Neuronal stem cell (in vitro differentiated cells): Measurements from ENCODE around the gene CPEB3.

Experiments
- DNase-seq: peaks from one replicate; pipeline ENCODE4 v3.0.0-alpha.2; 2013; ENCODE audit warnings: low spot score
- H2AFZ ChIP-seq: one replicate; pipeline ENCODE4 v1.6.1; 2013; ENCODE audit warnings: mild to moderate bottlenecking, low read length, inconsistent platforms
- H2AK5ac ChIP-seq: 2 replicates; pipeline ENCODE4 v1.6.1; 2013; ENCODE audit warnings: low read depth, mild to moderate bottlenecking, inconsistent platforms, low read length, moderate library complexity, mixed read lengths
- H2BK120ac ChIP-seq: 2 replicates; pipeline ENCODE4 v1.6.1; 2013; ENCODE audit warnings: low read depth, mild to moderate bottlenecking, inconsistent platforms, low read length, moderate library complexity, mixed read lengths
- H2BK12ac ChIP-seq: one replicate; pipeline ENCODE4 v1.6.1; 2013; ENCODE audit warnings: low read length, inconsistent platforms
- H2BK15ac ChIP-seq: 2 replicates; pipeline ENCODE4 v1.6.1; 2013; ENCODE audit warnings: mild to moderate bottlenecking, low read length, inconsistent platforms, mixed read lengths
- H2BK5ac ChIP-seq: one replicate; pipeline ENCODE4 v1.6.1; 2013; ENCODE audit warnings: inconsistent platforms, mild to moderate bottlenecking, low read length, moderate library complexity
- H3K14ac ChIP-seq: one replicate; pipeline ENCODE4 v1.6.1; 2013; ENCODE audit warnings: low read length, inconsistent platforms
- H3K18ac ChIP-seq: 2 replicates; pipeline ENCODE4 v1.6.1; 2013; ENCODE audit warnings: low read length, inconsistent platforms
- H3K23ac ChIP-seq: 2 replicates; pipeline ENCODE4 v1.6.1; 2013; ENCODE audit warnings: low read depth, mild to moderate bottlenecking, mixed read lengths, low read length, inconsistent platforms; ENCODE audit not compliant: poor library complexity
- H3K27ac ChIP-seq: replicated peaks from 3 replicates; pipeline ENCODE4 v1.5.1; 2013; ENCODE audit warnings: low read length, inconsistent platforms
- H3K27me3 ChIP-seq, 3 experiments: 2 replicates each; pipeline ENCODE4 v1.6.1; 2013; ENCODE audit warnings: low read length in 3 of 3, mild to moderate bottlenecking in 2 of 3, inconsistent platforms in 1 of 3, low read depth in 1 of 3, mixed read lengths in 1 of 3, moderate library complexity in 1 of 3; ENCODE audit not compliant: control insufficient read depth in 3 of 3, insufficient read depth in 3 of 3
- H3K36me3 ChIP-seq, 2 donors: replicated peaks in 1 of 2; 2 replicates each; pipeline ENCODE4 v1.6.1; 2013; ENCODE audit warnings: low read length in 2 of 2; ENCODE audit not compliant: control insufficient read depth in 2 of 2, insufficient read depth in 2 of 2
- H3K4ac ChIP-seq: 2 replicates; pipeline ENCODE4 v1.6.1; 2013; ENCODE audit warnings: inconsistent platforms, mild to moderate bottlenecking, low read length, moderate library complexity
- H3K4me1 ChIP-seq, 2 donors: 1 replicate in 1 of 2; 2 replicates in 1 of 2; pipeline ENCODE4 v1.6.1; 2013; ENCODE audit warnings: low read length in 2 of 2, low read depth in 1 of 2; ENCODE audit not compliant: control insufficient read depth in 2 of 2, insufficient read depth in 1 of 2
- H3K4me2 ChIP-seq: one replicate; pipeline ENCODE4 v1.6.1; 2013; ENCODE audit warnings: mild to moderate bottlenecking, low read length, inconsistent platforms; ENCODE audit not compliant: insufficient read depth, poor library complexity, severe bottlenecking
- H3K4me3 ChIP-seq, 2 donors: 2 replicates each; pipeline ENCODE4 v1.5.1; 2013; ENCODE audit warnings: low read length in 2 of 2, mild to moderate bottlenecking in 2 of 2, inconsistent platforms in 1 of 2, moderate library complexity in 1 of 2
- H3K79me1 ChIP-seq: one replicate; pipeline ENCODE4 v1.6.1; 2013; ENCODE audit warnings: low read depth, mild to moderate bottlenecking, inconsistent platforms, low read length, moderate library complexity
- H3K9ac ChIP-seq: one replicate; pipeline ENCODE4 v1.6.1; 2013; ENCODE audit warnings: mild to moderate bottlenecking, low read depth, low read length, inconsistent platforms; ENCODE audit not compliant: poor library complexity
- H3K9me3 ChIP-seq, 2 donors: replicated peaks in 1 of 2; 2 replicates each; pipeline versions ENCODE3 to v1.6.1; 2013; ENCODE audit warnings: low read length in 2 of 2, mild to moderate bottlenecking in 2 of 2, inconsistent platforms in 1 of 2, low read depth in 1 of 2, mixed read lengths in 1 of 2, moderate library complexity in 1 of 2; ENCODE audit not compliant: control insufficient read depth in 2 of 2, insufficient read depth in 1 of 2
- H4K8ac ChIP-seq: one replicate; pipeline ENCODE4 v1.6.1; 2013; ENCODE audit warnings: low read depth, mild to moderate bottlenecking, inconsistent platforms, low read length, moderate library complexity
- H4K91ac ChIP-seq: one replicate; pipeline ENCODE4 v1.6.1; 2013; ENCODE audit warnings: low read length, low read depth, mild to moderate bottlenecking, inconsistent platforms; ENCODE audit not compliant: poor library complexity
- WGBS, 2 donors: extraction: QIAGEN DNeasy Blood & Tissue Kit; methylation state at CpG; one replicate each; pipeline ENCODE4 v1.1.7; 2013; ENCODE audit warnings: missing lambda C conversion rate in 2 of 2, mixed read lengths in 1 of 2; ENCODE audit not compliant: insufficient read length in 2 of 2, insufficient replicate concordance in 1 of 2; ENCODE audit errors: extremely low coverage in 2 of 2; 5-methylcytosine and 5-hydroxymethylcytosine counted together

Gene CPEB3

GRCh38 chr10:92130622-92131274 is 160.1 kb downstream of the CPEB3 start:
- Histone ChIP-seq H2AFZ (no peak overlapping the region), H3K23ac (no peak overlapping the region), H2BK12ac (no peak overlapping the region), H3K4me3 (no peak overlapping the region), H2BK120ac (no peak overlapping the region), H2BK15ac (no peak overlapping the region), H4K8ac (no peak overlapping the region), H3K79me1 (no peaks in the 10 kb centered on the region), H2AK5ac (no peak overlapping the region), H3K9ac (no peak overlapping the region), H4K91ac (no peak overlapping the region), H2BK5ac (no peak overlapping the region), H3K36me3 (no peaks in the 10 kb centered on the region), H3K4me1 (no peaks in the 10 kb centered on the region), H3K18ac (no peak overlapping the region), H3K27ac (no peak overlapping the region), H3K9me3 (no peaks in the 10 kb centered on the region), H3K4me2 (no peak overlapping the region), H3K4ac (no peak overlapping the region), H3K14ac (no peak overlapping the region), H3K27me3 (no peaks in the 10 kb centered on the region)
- DNase-seq = no peak

- no peak overlapping the region for H2BK5ac ChIP-seq
- H2BK12ac ChIP-seq = no peak overlapping the region
- H3K4me2 ChIP-seq = no peak overlapping the region
- no peak overlapping the region for H3K4ac ChIP-seq
- no peak overlapping the region for H3K4me3 ChIP-seq
- H3K27me3 ChIP-seq = peaks cover 0 to 2% (median 0%) of the 10 kb centered on the region in 3 experiments
- no peak for DNase-seq
- no CpG with 5 or more reads among the region's 2 CpGs for WGBS, 2 donors
- no peak overlapping the region for H2BK120ac ChIP-seq
- no peak overlapping the region for H3K27ac ChIP-seq
- H3K4me1 ChIP-seq = peaks cover 0 to 3% of the 10 kb centered on the region in 2 donors
- no peaks in the 10 kb centered on the region for H3K9me3 ChIP-seq
- H3K36me3 ChIP-seq = no peaks in the 10 kb centered on the region
- H2AK5ac ChIP-seq = no peak overlapping the region
- H4K91ac ChIP-seq = no peak overlapping the region
- H3K79me1 ChIP-seq = no peaks in the 10 kb centered on the region
- H2AFZ ChIP-seq = no peak overlapping the region
- no peak overlapping the region for H3K9ac ChIP-seq
- no peak overlapping the region for H3K23ac ChIP-seq
- H4K8ac ChIP-seq = no peak overlapping the region
- H2BK15ac ChIP-seq = no peak overlapping the region
- no peak overlapping the region for H3K14ac ChIP-seq
- no peak overlapping the region for H3K18ac ChIP-seq
Observed at GRCh38 chr10:92126100-92126650, 164.7 kb downstream of the CPEB3 start.

GRCh38 chr10:92125144-92125543 is 165.7 kb downstream of the CPEB3 start:
- Histone ChIP-seq H2BK5ac (no peak overlapping the region), H4K91ac (no peak overlapping the region), H4K8ac (no peak overlapping the region), H3K9ac (no peak overlapping the region), H2BK12ac (no peak overlapping the region), H3K14ac (no peak overlapping the region), H2AK5ac (no peak overlapping the region), H3K23ac (no peak overlapping the region), H3K4me2 (no peak overlapping the region), H3K79me1 (no peaks in the 10 kb centered on the region), H2AFZ (no peak overlapping the region), H2BK15ac (no peak overlapping the region), H3K18ac (no peak overlapping the region), H3K4me3 (no peak overlapping the region), H3K27ac (no peak overlapping the region), H2BK120ac (no peak overlapping the region), H3K9me3 (no peaks in the 10 kb centered on the region), H3K4me1 (peaks cover 0 to 3% of the 10 kb centered on the region in 2 donors), H3K27me3 (peaks cover 0 to 2% (median 0%) of the 10 kb centered on the region in 3 experiments), H3K4ac (no peak overlapping the region), H3K36me3 (no peaks in the 10 kb centered on the region)
- DNase-seq = no peak

- no peak overlapping the region for H3K4me3 ChIP-seq
- H3K9ac ChIP-seq = no peak overlapping the region
- no peak overlapping the region for H2AFZ ChIP-seq
- H2AK5ac ChIP-seq = no peak overlapping the region
- H3K4me2 ChIP-seq = no peak overlapping the region
- no peaks in the 10 kb centered on the region for H3K36me3 ChIP-seq
- no CpG with 5 or more reads among the region's 3 CpGs for WGBS, 2 donors
- H4K91ac ChIP-seq = no peak overlapping the region
- no peak overlapping the region for H2BK12ac ChIP-seq
- no peak overlapping the region for H2BK15ac ChIP-seq
- H3K27me3 ChIP-seq = peaks cover 0 to 2% (median 0%) of the 10 kb centered on the region in 3 experiments
- H3K27ac ChIP-seq = no peak overlapping the region
- no peak overlapping the region for H4K8ac ChIP-seq
- no peak for DNase-seq
- no peak overlapping the region for H3K14ac ChIP-seq
- H2BK5ac ChIP-seq = no peak overlapping the region
- H3K23ac ChIP-seq = no peak overlapping the region
- peaks cover 0 to 3% of the 10 kb centered on the region in 2 donors for H3K4me1 ChIP-seq
- H3K9me3 ChIP-seq = no peaks in the 10 kb centered on the region
- H3K4ac ChIP-seq = no peak overlapping the region
- no peak overlapping the region for H3K18ac ChIP-seq
- no peaks in the 10 kb centered on the region for H3K79me1 ChIP-seq
- H2BK120ac ChIP-seq = no peak overlapping the region
Observed at GRCh38 chr10:92124616-92125143, 166.2 kb downstream of the CPEB3 start.
